Erythroblast (primary cell): Measurements from ENCODE around the gene HBZ.
"Not testable (repeated sequence)": the region's sequence is repeated elsewhere in the genome, so short reads cannot be mapped to it uniquely, and the experiment has no call there.

ENCODE experiments used
- DNase-seq, 2 experiments: peaks; one replicate each; lab custom pipeline; 2025; lab: John Stamatoyannopoulos, UW
- GATA1 ChIP-seq: IDR thresholded peaks from 2 replicates; pipeline ENCODE4 v1.6.1; 2011; ENCODE audit warnings: low read depth, mild to moderate bottlenecking, control low read depth, low read length, moderate library complexity
- POLR2A ChIP-seq: IDR thresholded peaks from 2 replicates; pipeline ENCODE4 v1.6.1; 2011; ENCODE audit warnings: mild to moderate bottlenecking, low read length

Gene HBZ

GRCh38 chr16:165539-166374, 13.3 kb downstream of the HBZ start, which contains the start of gene HBM:
HBM (plus strand) TSS chr16:165978; CDS start chr16:165998, 20 bp downstream.
- TF ChIP-seq POLR2A (peak; percentile 85), GATA1 (peak; percentile 23)
- peak; percentile 90 to 91 for DNase-seq

- TF ChIP-seq GATA1, result no peak
- no peak for TF ChIP-seq POLR2A
- DNase-seq, result peak; percentile 55 to 68
Measured at GRCh38 chr16:166375-167121, 14.1 kb downstream of the HBZ start.

DNA sequence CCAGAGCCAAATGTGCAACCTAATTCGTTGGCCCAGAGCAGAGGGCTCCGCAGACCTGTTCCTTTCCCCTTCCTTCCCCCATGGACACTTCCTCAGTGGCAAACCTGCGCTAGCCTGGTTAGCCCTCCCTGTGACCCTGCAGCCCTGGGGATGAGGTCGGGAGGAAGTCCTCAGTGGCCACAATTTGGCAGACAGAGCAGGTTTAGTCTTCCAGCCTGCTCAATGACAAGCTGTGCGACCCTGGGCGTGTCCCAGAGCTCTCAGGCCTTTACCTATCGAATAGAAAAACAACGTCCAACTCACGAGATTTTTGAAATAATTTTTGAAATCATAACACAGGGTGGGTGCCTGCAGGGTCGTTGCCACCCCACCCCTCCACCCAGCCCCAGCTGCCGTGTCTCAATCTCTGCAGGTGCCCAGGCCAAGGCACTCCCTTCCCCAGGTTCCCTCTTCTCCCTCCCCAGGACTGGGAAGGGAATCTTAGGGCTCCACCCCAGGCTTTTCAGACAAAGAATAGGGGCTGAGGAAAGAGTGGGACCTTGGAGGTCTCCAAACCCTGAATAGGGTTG, 14.8 kb downstream of the HBZ start:
- peak in 1 of 2 experiments; percentile 46 for DNase-seq
- TF ChIP-seq POLR2A (no peak), GATA1 (no peak)

DNA sequence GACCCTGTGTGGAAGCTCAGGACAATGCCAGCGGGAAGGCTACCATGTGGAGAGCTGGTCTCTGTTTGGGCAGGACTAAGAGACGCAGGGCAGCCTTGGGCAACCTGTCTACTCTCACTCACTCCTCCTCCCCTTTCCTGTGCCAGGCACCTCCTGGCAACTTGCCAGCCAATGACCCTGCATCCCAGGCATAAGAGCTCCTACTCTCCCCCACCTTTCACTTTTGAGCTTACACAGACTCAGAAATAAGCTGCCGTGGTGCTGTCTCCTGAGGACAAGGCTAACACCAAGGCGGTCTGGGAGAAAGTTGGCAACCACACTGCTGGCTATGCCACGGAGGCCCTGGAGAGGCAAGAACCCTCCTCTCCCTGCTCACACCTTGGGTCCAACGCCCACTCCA, 16.0 kb downstream of the HBZ start:
- no peak for TF ChIP-seq POLR2A
- no peak for TF ChIP-seq GATA1
- peak; percentile 55 to 74 for DNase-seq

DNA sequence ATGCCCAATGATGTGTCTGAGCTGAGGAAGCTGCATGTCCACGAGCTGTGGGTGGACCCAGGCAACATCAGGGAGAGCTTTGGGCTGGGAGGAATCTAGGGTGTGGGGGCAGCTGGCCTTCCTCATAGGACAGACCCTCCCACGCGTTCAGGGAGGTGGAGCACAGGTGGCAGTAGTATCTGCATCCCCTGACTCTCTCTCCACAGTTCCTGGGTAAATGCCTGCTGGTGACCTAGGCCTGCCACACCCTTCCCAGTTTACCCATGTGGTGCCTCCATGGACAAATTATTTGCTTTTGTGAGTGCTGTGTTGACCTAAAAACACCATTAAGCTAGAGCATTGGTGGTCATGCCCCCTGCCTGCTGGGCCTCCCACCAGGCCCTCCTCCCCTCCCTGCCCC, 16.6 kb downstream of the HBZ start:
- TF ChIP-seq GATA1, result no peak
- no peak for TF ChIP-seq POLR2A
- DNase-seq, result peak in 1 of 2 experiments; percentile 37

- peak; percentile 69 to 73 for DNase-seq
Measured at GRCh38 chr16:170088-170507, 17.7 kb downstream of the HBZ start.

GRCh38 chr16:170788-171187, 18.3 kb downstream of the HBZ start:
- TF ChIP-seq GATA1 (no peak), POLR2A (no peak)
- no peak for DNase-seq

More at GRCh38 chr16:170088-170507, 17.7 kb downstream of the HBZ start:
- peak; percentile 34 for TF ChIP-seq POLR2A

DNA sequence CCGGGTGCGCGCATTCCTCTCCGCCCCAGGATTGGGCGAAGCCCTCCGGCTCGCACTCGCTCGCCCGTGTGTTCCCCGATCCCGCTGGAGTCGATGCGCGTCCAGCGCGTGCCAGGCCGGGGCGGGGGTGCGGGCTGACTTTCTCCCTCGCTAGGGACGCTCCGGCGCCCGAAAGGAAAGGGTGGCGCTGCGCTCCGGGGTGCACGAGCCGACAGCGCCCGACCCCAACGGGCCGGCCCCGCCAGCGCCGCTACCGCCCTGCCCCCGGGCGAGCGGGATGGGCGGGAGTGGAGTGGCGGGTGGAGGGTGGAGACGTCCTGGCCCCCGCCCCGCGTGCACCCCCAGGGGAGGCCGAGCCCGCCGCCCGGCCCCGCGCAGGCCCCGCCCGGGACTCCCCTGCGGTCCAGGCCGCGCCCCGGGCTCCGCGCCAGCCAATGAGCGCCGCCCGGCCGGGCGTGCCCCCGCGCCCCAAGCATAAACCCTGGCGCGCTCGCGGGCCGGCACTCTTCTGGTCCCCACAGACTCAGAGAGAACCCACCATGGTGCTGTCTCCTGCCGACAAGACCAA, 20.0 kb downstream of the HBZ start, which contains the start of gene HBA2:
HBA2 (plus strand) TSS at position 503 of the 568 bp plus-strand sequence; CDS start at position 540, 37 bp downstream.
- not testable (repeated sequence) for DNase-seq

- peak; percentile 61 to 78 for DNase-seq
Measured at GRCh38 chr16:173211-173854, 20.9 kb downstream of the HBZ start.

- peak; percentile 73 for TF ChIP-seq POLR2A
- peak; percentile 83 to 84 for DNase-seq
Measured at GRCh38 chr16:173928-174769, 21.7 kb downstream of the HBZ start.

- peak; percentile 45 for TF ChIP-seq POLR2A
- TF ChIP-seq GATA1, result no peak
- peak; percentile 82 to 84 for DNase-seq
Measured at GRCh38 chr16:175011-175949, 22.8 kb downstream of the HBZ start.

DNA sequence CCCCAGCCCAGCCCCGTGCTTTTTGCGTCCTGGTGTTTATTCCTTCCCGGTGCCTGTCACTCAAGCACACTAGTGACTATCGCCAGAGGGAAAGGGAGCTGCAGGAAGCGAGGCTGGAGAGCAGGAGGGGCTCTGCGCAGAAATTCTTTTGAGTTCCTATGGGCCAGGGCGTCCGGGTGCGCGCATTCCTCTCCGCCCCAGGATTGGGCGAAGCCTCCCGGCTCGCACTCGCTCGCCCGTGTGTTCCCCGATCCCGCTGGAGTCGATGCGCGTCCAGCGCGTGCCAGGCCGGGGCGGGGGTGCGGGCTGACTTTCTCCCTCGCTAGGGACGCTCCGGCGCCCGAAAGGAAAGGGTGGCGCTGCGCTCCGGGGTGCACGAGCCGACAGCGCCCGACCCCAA, 23.6 kb downstream of the HBZ start:
- DNase-seq, result not testable (repeated sequence)
